ENCODE data around the gene ZNF555. TPM values are rescaled to one million over a fixed set of nuclear protein-coding genes. Genes with fewer than 3 reads are reported as not detected.

The ZNF555 gene
- total RNA-seq, 1 donor from 2014 or later: 7.7 TPM

- no peak overlapping the region for H3K4me3 ChIP-seq
- no peaks in the 10 kb centered on the region for H3K4me1 ChIP-seq
- TF ChIP-seq CTCF (IDR thresholded peaks at IDR 0.05): no peak
- H3K9me3 ChIP-seq: no peaks in the 10 kb centered on the region
- H3K36me3 ChIP-seq: peaks cover 59% of the 10 kb centered on the region
- no peak for ATAC-seq
- H3K27me3 ChIP-seq (ENCODE audit: low read depth): no peaks in the 10 kb centered on the region
- no peak for DNase-seq
- no peak overlapping the region for H3K27ac ChIP-seq
- intact Hi-C loops (cut with DNase I): no loop called here
These were observed 35.9 kb upstream of the ZNF555 start for GRCh38 chr19:2805261-2805900.

- Histone ChIP-seq H3K27ac (no peak overlapping the region), H3K4me1 (no peaks in the 10 kb centered on the region), H3K4me3 (no peak overlapping the region), H3K36me3 (peaks cover 58% of the 10 kb centered on the region), H3K27me3 (ENCODE audit: low read depth) (no peaks in the 10 kb centered on the region), H3K9me3 (no peaks in the 10 kb centered on the region)
- no peak for TF ChIP-seq CTCF (IDR thresholded peaks at IDR 0.05)
- ATAC-seq: no peak
- intact Hi-C loops (cut with DNase I): no loop called here
- no peak for DNase-seq
These were observed 35.2 kb upstream of the ZNF555 start for GRCh38 chr19:2805991-2806649.

- no peak for TF ChIP-seq CTCF (IDR thresholded peaks at IDR 0.05)
- no peaks in the 10 kb centered on the region for H3K9me3 ChIP-seq
- H3K4me1 ChIP-seq: no peaks in the 10 kb centered on the region
- H3K4me3 ChIP-seq: no peak overlapping the region
- ATAC-seq: no peak
- no peak for DNase-seq
- peaks cover 51% of the 10 kb centered on the region for H3K36me3 ChIP-seq
- intact Hi-C loops (cut with DNase I): no loop called here
- no peak overlapping the region for H3K27ac ChIP-seq
- H3K27me3 ChIP-seq (ENCODE audit: low read depth): no peaks in the 10 kb centered on the region
These were observed 34.4 kb upstream of the ZNF555 start for GRCh38 chr19:2806736-2807378.

- Histone ChIP-seq H3K27me3 (ENCODE audit: low read depth) (no peaks in the 10 kb centered on the region), H3K36me3 (peaks cover 51% of the 10 kb centered on the region), H3K27ac (no peak overlapping the region), H3K9me3 (no peaks in the 10 kb centered on the region), H3K4me1 (no peaks in the 10 kb centered on the region), H3K4me3 (no peak overlapping the region)
- TF ChIP-seq CTCF (IDR thresholded peaks at IDR 0.05): no peak
- intact Hi-C loops (cut with DNase I): no loop called here
- DNase-seq (no peak), ATAC-seq (no peak)
These were observed 33.7 kb upstream of the ZNF555 start for GRCh38 chr19:2807379-2808128.

- intact Hi-C loops (cut with DNase I): no loop called here
- DNase-seq (no peak), ATAC-seq (no peak)
- Histone ChIP-seq H3K9me3 (no peaks in the 10 kb centered on the region), H3K4me1 (no peaks in the 10 kb centered on the region), H3K4me3 (no peak overlapping the region), H3K36me3 (peaks cover 58% of the 10 kb centered on the region), H3K27ac (no peak overlapping the region), H3K27me3 (ENCODE audit: low read depth) (no peaks in the 10 kb centered on the region)
- TF ChIP-seq CTCF (IDR thresholded peaks at IDR 0.05): no peak
These were observed 32.9 kb upstream of the ZNF555 start for GRCh38 chr19:2808129-2808941.

Data from lower lobe of right lung (tissue), 2 donors.